GM18909 (cell line): ENCODE measurements around the gene TSEN2.
"Not testable (repeated sequence)": the region's sequence is repeated elsewhere in the genome, so short reads cannot be mapped to it uniquely, and the experiment has no call there.

Source experiments
- ATAC-seq: cut with Tn5 transposase; IDR thresholded peaks from one replicate; pipeline ENCODE4 v1.9.1; 2021; ENCODE audit warnings: mild to moderate bottlenecking; ENCODE audit not compliant: unreplicated experiment, poor library complexity

Gene TSEN2

GRCh38 chr3:12451960-12452359 is 32.3 kb upstream of the TSEN2 start:
- ATAC-seq: no peak

DNA sequence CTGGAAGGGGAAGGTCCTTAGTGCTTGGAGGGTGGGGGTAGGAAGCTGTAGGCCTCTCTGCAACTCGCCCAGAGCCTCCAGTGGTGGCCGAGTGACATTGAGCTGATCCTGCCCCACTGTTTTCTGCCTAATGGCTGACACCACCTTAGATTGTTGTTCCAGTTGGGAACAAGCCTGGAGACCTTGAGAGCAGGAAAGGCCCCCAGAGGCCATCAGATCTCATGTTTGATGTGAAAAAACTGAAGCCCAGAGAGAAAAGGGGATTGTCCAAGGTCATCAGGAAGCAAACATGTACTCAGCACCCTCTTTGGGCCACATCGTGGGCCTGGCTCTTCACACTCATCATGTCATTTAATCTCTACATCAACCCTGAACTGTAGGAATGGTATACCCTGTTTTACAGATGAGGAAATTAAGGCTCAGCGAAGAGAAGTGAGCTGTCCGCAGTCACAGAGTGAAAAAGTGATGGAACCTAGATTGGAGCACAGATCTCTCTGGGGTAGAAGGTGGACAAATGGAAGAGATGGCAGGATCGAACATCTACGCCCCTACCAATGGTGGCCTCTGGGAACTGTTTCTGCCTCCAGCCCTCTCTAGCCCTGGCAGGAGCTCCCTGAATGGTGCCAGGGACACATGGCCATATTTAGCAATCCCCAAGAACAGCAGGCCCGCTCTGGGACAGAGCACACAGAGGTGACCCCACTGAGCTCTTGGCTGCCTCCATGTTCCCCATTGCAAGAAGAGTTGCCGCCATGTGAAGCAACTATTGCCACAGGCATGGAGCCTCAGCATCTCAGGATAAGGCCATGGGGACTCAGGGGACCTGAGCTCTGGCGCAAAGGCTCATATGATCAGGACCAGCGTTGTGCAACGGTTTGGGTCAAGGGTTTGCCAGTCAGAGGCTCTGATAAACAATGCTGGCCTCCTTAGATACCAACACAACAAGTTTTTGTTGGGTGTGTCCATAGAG is 31.6 kb upstream of the TSEN2 start:
- no peak for ATAC-seq

DNA sequence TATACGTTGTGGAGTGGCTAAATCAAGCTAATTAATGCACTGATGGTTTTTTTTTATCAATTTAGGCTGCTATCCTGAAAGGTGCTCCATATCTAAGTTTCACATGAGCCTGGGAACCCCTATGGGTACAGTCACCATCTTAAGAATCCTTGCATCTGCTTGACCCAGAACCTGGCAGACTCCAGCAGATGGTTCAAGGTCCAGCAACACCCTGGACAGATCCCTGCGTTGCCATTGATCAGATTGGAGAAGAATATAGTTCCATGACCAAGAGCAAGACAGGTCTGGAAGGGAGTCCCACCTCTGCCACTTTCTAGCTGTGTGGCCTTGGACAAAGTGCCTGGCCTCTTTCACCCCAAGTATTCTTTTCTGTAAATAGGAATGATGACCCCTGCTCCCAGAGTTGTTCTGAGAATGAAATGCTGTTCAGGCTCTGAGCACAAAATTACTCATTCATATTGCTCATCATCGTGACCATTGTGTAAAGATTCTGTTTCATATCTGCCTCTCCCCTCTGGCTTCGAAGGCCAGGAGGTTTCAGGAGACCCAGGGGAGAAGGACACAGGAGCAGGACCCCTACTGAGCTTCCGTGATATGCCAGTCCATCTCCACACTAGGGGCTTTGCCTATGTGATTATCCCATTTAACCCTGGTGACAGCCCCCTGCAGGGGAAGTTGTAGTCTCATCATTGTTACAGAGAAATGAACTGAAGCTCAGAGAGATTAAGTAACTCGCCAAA is 30.0 kb upstream of the TSEN2 start:
- no peak for ATAC-seq

- no peak for ATAC-seq
These were observed 29.5 kb upstream of the TSEN2 start for GRCh38 chr3:12454816-12455121.

- no peak for ATAC-seq
These were observed 28.5 kb upstream of the TSEN2 start for GRCh38 chr3:12455740-12456139.

GRCh38 chr3:12456441-12456840 is 27.8 kb upstream of the TSEN2 start:
- no peak for ATAC-seq

- ATAC-seq: not testable (repeated sequence)
These were observed 26.9 kb upstream of the TSEN2 start for GRCh38 chr3:12457380-12457779.

DNA sequence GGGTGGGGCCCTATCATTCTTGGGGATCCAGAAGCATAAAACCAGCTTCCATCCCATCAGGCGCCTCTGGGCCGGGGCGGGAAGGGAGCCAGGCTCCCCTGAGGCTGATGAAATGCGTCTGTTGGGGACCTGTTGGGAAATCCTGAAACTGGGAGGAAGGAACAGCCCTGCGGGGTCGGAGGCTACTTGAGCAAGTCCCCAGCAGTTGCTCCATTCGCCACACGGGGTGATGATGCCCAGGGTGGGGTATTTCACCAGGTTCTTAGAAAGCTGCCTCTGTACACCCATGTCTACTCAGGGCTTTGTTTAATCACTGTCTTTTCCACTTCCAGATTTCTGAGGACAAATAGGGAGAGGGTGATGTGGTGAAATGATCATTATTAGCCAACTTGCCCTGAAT is 25.4 kb upstream of the TSEN2 start:
- no peak for ATAC-seq

DNA sequence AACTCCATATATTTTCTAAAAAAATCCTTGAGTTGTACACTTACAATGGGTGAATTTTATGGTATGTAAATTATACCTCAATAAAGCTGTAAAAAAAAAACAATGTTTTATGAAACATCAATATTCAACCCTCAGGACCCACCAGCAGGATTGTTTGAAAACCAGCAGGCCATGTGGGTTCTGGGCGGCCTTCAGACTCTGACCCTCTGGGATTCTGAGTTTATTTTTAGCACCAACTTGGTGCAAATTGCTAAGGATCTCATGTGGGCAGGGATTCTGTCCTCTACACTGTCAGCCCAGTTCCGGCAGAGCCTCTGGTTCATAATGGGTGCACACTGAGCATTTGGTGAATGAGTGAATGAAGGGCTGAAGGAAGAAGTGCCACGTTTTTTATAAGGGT is 24.2 kb upstream of the TSEN2 start:
- ATAC-seq: no peak

DNA sequence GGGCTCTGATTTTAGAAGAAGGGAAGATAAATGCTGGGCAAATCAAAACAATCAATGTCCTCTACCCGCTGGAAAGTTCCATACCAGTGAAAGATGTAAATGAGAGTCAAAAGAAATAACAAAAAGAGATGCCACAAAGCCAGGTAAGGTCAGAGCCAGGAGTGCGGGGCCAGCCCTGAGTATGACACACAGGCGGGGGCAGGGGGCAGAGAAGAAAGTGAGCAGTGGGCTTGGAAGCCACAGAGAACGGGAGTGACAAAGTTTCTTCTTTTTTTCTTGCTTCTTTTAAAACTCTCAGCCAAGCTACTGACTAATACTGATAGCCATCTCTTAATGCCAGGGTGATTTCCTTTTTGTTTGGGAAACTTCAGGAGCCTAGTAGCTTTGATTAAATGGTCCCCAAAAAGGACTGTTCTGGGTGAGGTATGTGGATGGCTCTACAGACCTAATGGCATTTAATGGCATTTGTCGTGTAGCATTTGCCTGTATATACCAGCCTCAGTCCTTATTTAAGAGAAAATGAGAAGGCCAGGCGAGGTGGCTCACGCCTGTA is 23.1 kb upstream of the TSEN2 start:
- ATAC-seq: no peak

- ATAC-seq: no peak
These were observed 21.9 kb upstream of the TSEN2 start for GRCh38 chr3:12462159-12462947.

- no peak for ATAC-seq
These were observed 20.6 kb upstream of the TSEN2 start for GRCh38 chr3:12463686-12464085.

DNA sequence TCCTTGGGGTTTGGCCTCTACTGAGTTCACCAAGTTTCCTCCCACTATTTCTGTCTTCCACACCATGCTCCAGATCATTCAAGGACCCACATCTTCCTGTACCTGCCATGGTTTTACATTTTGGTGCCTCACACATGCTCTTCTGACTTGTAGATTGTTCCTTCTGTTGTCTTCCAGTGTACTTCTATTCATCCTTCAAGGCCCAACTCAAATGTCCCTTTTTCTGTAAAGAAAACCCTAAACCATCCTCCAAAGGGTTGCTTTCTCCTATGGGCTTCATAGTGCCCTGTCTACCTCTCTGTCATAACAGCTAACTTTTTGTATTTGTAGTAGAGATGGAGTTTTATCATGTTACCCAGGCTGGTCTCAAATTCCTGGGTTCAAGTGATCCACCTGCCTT is 20.1 kb upstream of the TSEN2 start:
- ATAC-seq: no peak

DNA sequence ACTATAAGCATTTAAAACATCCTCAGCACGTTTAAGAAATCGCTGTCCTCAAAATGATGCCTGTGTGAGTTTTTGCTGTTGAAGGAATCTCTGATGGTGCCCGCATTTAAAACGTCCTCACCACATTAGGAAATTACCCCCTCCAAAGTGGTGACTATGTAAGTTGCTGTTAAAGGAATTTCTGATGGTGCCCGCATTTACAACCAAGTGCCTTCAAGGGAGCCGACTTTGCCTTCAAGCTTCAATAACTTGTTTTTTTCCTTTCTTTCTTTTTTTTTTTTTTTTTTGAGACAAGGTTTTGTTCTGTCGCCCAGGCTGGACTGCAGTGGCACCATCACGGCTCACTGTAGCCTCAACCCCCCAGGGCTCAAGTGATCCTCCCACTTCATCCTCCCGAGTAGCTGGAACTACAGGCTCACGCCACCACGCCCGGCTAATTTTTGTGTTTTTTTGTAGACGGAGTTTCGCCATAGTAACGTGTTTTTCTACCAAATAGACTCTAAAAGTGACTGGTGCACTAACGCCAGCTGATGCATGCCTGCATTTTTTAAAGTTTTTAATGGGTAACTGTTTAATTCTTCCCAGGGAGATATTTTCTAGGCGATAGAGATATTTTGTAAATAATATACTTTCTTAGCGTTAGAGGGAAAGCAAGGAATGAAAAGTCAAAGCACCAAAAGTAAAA is 19.0 kb upstream of the TSEN2 start:
- no peak for ATAC-seq

GRCh38 chr3:12465836-12466225 is 18.4 kb upstream of the TSEN2 start:
- no peak for ATAC-seq

- no peak for ATAC-seq
These were observed 16.5 kb upstream of the TSEN2 start for GRCh38 chr3:12467746-12468145.

DNA sequence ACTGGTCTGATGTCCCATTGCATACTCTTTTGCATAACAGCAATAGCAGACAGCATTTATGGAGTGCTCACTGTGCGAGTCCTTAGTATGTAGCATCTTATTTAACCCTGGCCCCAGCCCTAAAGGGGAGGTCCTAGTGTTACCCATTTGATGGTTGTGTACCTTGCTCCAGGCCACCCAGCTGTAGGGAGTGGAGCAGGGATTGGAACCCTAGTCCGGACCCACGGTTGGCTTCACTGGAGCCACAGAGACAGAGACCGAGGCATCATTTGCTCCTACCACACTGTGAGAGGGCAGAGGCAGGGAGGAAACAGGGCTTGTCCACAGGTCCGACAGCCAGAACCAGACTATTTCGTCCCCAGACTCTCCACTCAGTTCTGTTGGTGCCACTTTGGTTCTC is 16.0 kb upstream of the TSEN2 start:
- ATAC-seq: no peak

- no peak for ATAC-seq
These were observed 15.5 kb upstream of the TSEN2 start for GRCh38 chr3:12468757-12469156.

DNA sequence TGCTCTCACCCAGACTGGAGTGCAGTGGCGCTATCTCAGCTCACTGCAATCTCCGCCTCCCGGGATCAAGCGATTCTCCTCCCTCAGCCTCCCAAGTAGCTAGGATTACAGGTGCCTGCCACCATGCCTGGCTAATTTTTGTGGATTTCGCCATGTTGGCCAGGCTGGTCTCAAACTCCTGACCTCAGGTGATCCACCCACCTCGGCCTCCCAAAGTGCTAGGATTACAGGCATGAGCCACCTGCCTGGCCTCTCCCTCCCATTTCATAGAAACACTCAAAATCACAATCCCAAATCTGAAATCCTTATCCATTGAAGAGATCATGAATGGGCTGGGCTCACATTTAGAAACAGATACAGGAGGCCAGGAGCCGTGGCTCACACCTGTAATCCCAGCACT is 15.1 kb upstream of the TSEN2 start:
- not testable (repeated sequence) for ATAC-seq

- ATAC-seq: no peak
These were observed 14.2 kb upstream of the TSEN2 start for GRCh38 chr3:12470111-12470510.
